BJ (cell line): ENCODE results near the gene TNFRSF19. TPM values are rescaled to one million over a fixed set of nuclear protein-coding genes. Genes with fewer than 3 reads are reported as not detected.
"Not testable (repeated sequence)": the region's sequence is repeated elsewhere in the genome, so short reads cannot be mapped to it uniquely, and the experiment has no call there.

Experiments used
- CTCF ChIA-PET: fragments of 350-600 bp; formaldehyde crosslinking; extraction: SDS; loops from one replicate; lab custom pipeline; 2021; ENCODE audit warnings: antibody characterized with exemption, inconsistent platforms; lab: Yijun Ruan, JAX
- POLR2A ChIA-PET: fragments of 300-600 bp; sonication (Branson Sonifier 250); formaldehyde crosslinking; extraction: SDS; loops from one replicate; lab custom pipeline; 2021; ENCODE audit warnings: antibody characterized with exemption; lab: Charles Lee
- DNase-seq: peaks from one replicate; pipeline ENCODE4 v3.0.0-alpha.2; 2011; ENCODE audit warnings: low read depth
- H3K27me3 ChIP-seq: 2 replicates; pipeline ENCODE4 v1.6.0; 2011; ENCODE audit warnings: low read length; ENCODE audit not compliant: control insufficient read depth, insufficient read depth
- H3K36me3 ChIP-seq: 2 replicates; pipeline ENCODE4 v1.5.1; 2011; ENCODE audit warnings: low read length; ENCODE audit not compliant: control insufficient read depth, insufficient read depth
- H3K4me3 ChIP-seq: 2 replicates; pipeline ENCODE4 v1.5.1; 2011; ENCODE audit warnings: low read depth, mild to moderate bottlenecking, control low read depth, low read length
- CTCF ChIP-seq: IDR thresholded peaks from 2 replicates; pipeline ENCODE4 v1.5.1; 2011; ENCODE audit warnings: low read depth, mild to moderate bottlenecking, control low read depth, inconsistent platforms, low read length, moderate library complexity; ENCODE audit not compliant: insufficient read depth
- polyA minus RNA-seq: library from RNA; depleted of rRNA, polyadenylated mRNA; stranded (reverse); fragments of >200 nt; gene quantifications from 2 replicates; pipeline ENCODE4 v1.2.3, GENCODE V29; 2011; rRNA and poly(A)+ RNA removed
- polyA plus RNA-seq: library from polyadenylated mRNA; depleted of rRNA; stranded (reverse); fragments of >200 nt; gene quantifications from 2 replicates; pipeline ENCODE4 v1.2.3, GENCODE V29; 2011; rRNA removed

The TNFRSF19 gene
- polyA plus RNA-seq = 11.6 and 14.8 TPM in 2 replicates
- polyA minus RNA-seq = 9.9 and 12.7 TPM in 2 replicates

GRCh38 chr13:23570099-23570920, at the start of gene TNFRSF19:
Gene TNFRSF19, plus strand, starts transcription at chr13:23570412. Its CDS starts 19,772 bp downstream, at chr13:23590184.
- POLR2A ChIA-PET = no interaction called here
- H3K4me3 ChIP-seq = peak within 1 kb of the TSS; percentile 23
- CTCF ChIA-PET = interaction anchor here (0.6 to 1.6 kb wide), 7 partner anchors 8 to 135 kb away, joined by 3 to 5 read pairs (median 4); no protein-coding TSS in a partner anchor

GRCh38 chr13:23529926-23530325, 40.3 kb upstream of the TNFRSF19 start:
- POLR2A ChIA-PET, CTCF ChIA-PET, H3K36me3 ChIP-seq, H3K27me3 ChIP-seq, H3K4me3 ChIP-seq, DNase-seq: not testable (repeated sequence)

More at GRCh38 chr13:23570099-23570920, at the start of gene TNFRSF19:
- peak; percentile 74 for DNase-seq
- Histone ChIP-seq H3K27me3 (no peaks in the 10 kb centered on the region), H3K36me3 (no peaks in the 10 kb centered on the region)
- TF ChIP-seq CTCF = no peak

GRCh38 chr13:23531446-23531845, 38.8 kb upstream of the TNFRSF19 start:
- H3K36me3 ChIP-seq = no peaks in the 10 kb centered on the region
- peaks cover 3% of the 10 kb centered on the region; the same call in 1 of the 2 replicates for H3K27me3 ChIP-seq
- DNase-seq = no peak
- no peak overlapping the region for H3K4me3 ChIP-seq
- POLR2A ChIA-PET = no interaction called here
- CTCF ChIA-PET = interaction anchor here (1.1 kb wide), 1 partner anchor 11 kb away, joined by 3 read pairs; no protein-coding TSS in a partner anchor
- TF ChIP-seq CTCF = no peak

- H3K27me3 ChIP-seq = peaks cover 3% of the 10 kb centered on the region; the same call in 1 of the 2 replicates
- POLR2A ChIA-PET = no interaction called here
- no peak for DNase-seq
- no peaks in the 10 kb centered on the region for H3K36me3 ChIP-seq
- no peak overlapping the region for H3K4me3 ChIP-seq
- CTCF ChIA-PET = interaction anchor here (0.6 kb wide), 1 partner anchor 13 kb away, joined by 3 read pairs; no protein-coding TSS in a partner anchor
- no peak for TF ChIP-seq CTCF
Measured at GRCh38 chr13:23534090-23534489, 36.1 kb upstream of the TNFRSF19 start.

- ChIA-PET CTCF (interaction anchor here (1.2 kb wide), 1 partner anchor 11 kb away, joined by 3 read pairs; no protein-coding TSS in a partner anchor), POLR2A (no interaction called here)
- Histone ChIP-seq H3K36me3 (no peaks in the 10 kb centered on the region), H3K27me3 (no peaks in the 10 kb centered on the region), H3K4me3 (no peak overlapping the region)
- no peak for TF ChIP-seq CTCF
- no peak for DNase-seq
Measured at GRCh38 chr13:23541221-23541824, 28.9 kb upstream of the TNFRSF19 start.
